Tibial artery (tissue), 4 donors: Measurements from ENCODE around the gene LRPAP1.
A peak's percentile ranks its signal among the peaks of the same experiment; 100 is the strongest.

Source experiments
- DNase-seq, 2 donors: peaks; one replicate each; pipeline ENCODE4 v3.0.0-alpha.2; 2019
- H3K27ac ChIP-seq, 2 donors: fragments of 200-600 bp; sonication (generic) in 1 of 2; 1 replicate in 1 of 2; 2 replicates in 1 of 2; pipeline ENCODE4 v1.5.1; 2018 to 2019; ENCODE audit warnings: mild to moderate bottlenecking in 1 of 2
- H3K27me3 ChIP-seq, 2 donors: fragments of 200-600 bp; sonication (generic) in 1 of 2; one replicate each; pipeline versions ENCODE4 v1.5.1 to v1.6.0; 2016 to 2019
- H3K36me3 ChIP-seq, 3 donors: fragments of 200-600 bp; sonication (generic) in 2 of 3; one replicate each; pipeline ENCODE4 v1.5.1; 2016 to 2019; ENCODE audit warnings: mild to moderate bottlenecking in 2 of 3
- H3K4me1 ChIP-seq, 4 donors: fragments of 200-600 bp; sonication (generic) in 2 of 4; 1 replicate in 3 of 4; 2 replicates in 1 of 4; pipeline ENCODE4 v1.5.1; 2016 to 2019
- H3K4me3 ChIP-seq, 2 donors: fragments of 200-600 bp; sonication (generic) in 1 of 2; 1 replicate in 1 of 2; 2 replicates in 1 of 2; pipeline ENCODE4 v1.5.1; 2018 to 2019; ENCODE audit warnings: mild to moderate bottlenecking in 2 of 2
- H3K9me3 ChIP-seq, 3 donors: fragments of 200-600 bp; sonication (generic) in 1 of 3; one replicate each; pipeline ENCODE4 v1.5.1; 2016 to 2019
- intact Hi-C: fragments of 100-400 bp; cut with DNase I; formaldehyde crosslinking; loops from one replicate; pipeline ENCODE4 v1.15.0; 2023; ENCODE audit warnings: low total_unique reads
- TF ChIP-seq, protein P1 (sequence below), 2 experiments: fragments of 200-600 bp in 1 of 2; fragments of 450-650 bp in 1 of 2; IDR thresholded peaks; one replicate each; pipeline ENCODE4 v1.5.1; 2017 to 2019; ENCODE audit warnings: antibody characterized with exemption in 2 of 2, mild to moderate bottlenecking in 1 of 2, moderate library complexity in 1 of 2

The LRPAP1 gene

DNA sequence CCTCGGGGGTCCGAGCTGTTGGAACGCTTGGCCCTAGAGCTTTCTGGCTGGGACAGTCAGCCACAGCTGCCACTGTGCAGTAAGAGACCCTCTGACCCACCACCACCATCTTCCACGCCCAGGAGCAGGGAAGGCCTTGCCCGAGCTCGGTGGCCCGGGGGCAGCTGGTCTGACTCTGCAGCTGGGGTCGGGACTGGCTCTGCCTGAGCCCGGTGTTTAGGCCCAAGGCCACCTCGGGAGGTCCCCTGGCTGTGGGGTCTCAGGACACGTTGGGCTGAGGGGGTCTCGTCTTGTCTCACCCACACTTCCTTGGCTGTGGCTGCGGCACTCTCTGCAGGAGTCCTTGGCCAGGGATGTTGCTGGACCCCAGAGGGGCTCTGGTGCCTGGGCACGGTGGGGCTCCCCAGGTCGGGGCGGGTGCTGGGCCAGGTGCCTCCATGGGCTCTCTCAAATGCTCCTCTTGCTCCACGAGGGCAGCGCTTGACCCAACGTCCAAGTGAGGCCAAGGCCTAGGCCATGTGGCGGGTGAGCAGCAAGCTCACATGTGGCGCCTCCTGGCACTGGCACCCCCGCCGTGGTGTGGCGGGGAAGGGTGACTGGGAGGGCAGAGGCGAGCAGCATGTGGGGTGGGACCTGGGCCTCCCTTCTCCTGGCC, 46.2 kb downstream of the LRPAP1 start:
- H3K36me3 ChIP-seq = no peaks in the 10 kb centered on the region
- no peak overlapping the region for H3K4me3 ChIP-seq
- no peak for DNase-seq
- H3K27me3 ChIP-seq = peaks cover 0 to 8% of the 10 kb centered on the region in 2 donors
- H3K27ac ChIP-seq = peak overlapping the region in 1 of 2 donors; percentile 87
- no peaks in the 10 kb centered on the region for H3K9me3 ChIP-seq
- intact Hi-C loops = no loop called here
- TF ChIP-seq, protein P1, sequence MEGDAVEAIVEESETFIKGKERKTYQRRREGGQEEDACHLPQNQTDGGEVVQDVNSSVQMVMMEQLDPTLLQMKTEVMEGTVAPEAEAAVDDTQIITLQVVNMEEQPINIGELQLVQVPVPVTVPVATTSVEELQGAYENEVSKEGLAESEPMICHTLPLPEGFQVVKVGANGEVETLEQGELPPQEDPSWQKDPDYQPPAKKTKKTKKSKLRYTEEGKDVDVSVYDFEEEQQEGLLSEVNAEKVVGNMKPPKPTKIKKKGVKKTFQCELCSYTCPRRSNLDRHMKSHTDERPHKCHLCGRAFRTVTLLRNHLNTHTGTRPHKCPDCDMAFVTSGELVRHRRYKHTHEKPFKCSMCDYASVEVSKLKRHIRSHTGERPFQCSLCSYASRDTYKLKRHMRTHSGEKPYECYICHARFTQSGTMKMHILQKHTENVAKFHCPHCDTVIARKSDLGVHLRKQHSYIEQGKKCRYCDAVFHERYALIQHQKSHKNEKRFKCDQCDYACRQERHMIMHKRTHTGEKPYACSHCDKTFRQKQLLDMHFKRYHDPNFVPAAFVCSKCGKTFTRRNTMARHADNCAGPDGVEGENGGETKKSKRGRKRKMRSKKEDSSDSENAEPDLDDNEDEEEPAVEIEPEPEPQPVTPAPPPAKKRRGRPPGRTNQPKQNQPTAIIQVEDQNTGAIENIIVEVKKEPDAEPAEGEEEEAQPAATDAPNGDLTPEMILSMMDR (IDR thresholded peaks at IDR 0.05) = no peak
- H3K4me1 ChIP-seq = peaks cover 0 to 47% (median 24%) of the 10 kb centered on the region in 4 donors

DNA sequence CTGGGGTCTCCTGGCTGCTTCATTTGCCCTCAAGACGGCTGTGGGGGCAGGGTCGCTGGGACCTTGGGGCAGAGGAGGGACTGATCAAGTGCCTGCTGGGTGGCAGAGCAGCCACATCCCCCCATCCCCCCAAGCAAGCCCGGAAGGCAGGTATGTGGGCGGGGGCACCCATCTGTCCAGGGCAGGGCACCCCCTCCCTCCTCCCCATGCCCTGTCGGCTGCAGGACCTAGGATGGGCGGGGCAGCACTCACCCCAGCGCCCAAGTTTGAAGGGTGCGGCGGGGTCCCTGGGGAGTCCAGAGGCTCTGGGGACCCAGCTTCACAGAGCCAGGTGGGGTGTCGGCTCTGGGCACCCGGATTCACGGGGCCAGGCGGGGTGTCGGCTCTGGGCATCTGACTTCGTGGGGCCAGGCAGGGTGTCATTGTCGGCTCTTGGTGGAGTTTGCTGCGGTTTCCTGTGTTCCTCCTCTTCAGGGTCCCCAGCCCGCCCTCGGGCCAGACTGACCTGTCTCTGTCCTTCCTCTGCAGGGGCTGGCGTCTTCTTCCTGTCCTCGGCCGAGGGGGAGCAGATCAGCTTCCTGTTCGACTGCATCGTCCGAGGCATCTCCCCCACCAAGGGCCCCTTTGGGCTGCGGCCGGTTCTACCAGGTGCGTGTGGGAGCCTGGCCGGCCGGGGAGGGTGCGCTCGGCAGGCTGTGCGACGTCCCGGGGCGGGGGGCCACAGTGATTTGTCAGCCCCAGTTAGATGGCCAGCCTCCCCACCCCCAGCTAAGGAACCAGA, 47.0 kb downstream of the LRPAP1 start:
- Histone ChIP-seq H3K4me3 (no peak overlapping the region), H3K27me3 (peaks cover 0 to 8% of the 10 kb centered on the region in 2 donors), H3K36me3 (no peaks in the 10 kb centered on the region), H3K27ac (peak overlapping the region; percentile 55 to 87), H3K4me1 (peaks cover 0 to 55% (median 28%) of the 10 kb centered on the region in 4 donors), H3K9me3 (no peaks in the 10 kb centered on the region)
- intact Hi-C loops = no loop called here
- DNase-seq = no peak
- TF ChIP-seq, protein P1 (IDR thresholded peaks at IDR 0.05) = no peak

DNA sequence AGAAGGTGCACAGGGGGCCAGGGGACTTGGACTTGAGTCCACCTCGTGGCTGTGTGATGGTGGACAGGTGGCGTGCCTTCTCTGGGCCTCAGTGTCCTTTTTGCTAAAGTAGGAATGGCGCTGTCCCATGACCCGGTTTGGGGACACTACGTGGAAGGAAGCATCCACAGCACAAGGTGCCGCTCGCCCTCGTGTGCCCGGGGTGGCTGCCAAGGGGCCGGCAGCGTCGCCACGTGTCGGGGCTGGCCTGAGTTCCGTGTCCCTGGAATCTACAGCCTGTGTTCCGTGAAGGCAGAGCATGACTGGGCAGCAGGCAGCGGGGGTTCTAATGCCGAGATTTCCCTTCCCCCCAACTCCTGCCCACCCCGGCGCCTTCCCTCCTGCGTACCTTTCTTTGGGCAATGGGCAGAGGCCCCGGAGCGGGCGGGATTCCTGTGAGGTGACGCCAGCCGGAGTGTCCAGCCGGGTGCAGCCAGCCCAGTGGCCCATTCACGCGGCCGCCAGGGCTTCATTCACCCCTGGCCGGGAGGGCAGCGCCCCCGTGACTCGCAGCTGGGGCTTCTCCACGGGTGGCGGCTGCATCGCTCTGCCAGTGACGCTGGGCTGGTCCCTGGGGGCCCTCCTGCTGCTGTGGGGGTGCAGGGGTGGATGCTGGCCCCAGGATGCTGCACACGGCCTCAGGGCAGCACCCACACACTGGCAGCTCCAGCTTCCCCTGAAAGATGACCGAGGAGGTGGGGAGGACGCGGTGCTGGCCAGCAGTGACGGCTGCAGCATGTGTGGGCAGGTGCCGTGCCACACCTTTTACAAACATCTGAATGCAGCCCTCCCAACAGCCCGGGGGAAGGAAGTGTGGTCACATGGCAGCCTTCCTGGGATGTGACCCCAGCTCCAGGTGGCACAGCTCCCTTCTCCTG, 47.9 kb downstream of the LRPAP1 start:
- intact Hi-C loops = loop anchor here (5.0 kb wide), 1 partner anchor 77 kb away; no protein-coding TSS in a partner anchor
- no peaks in the 10 kb centered on the region for H3K36me3 ChIP-seq
- peak; percentile 39 to 95 for DNase-seq
- peak overlapping the region; percentile 55 to 87 for H3K27ac ChIP-seq
- no peaks in the 10 kb centered on the region for H3K9me3 ChIP-seq
- TF ChIP-seq, protein P1 (IDR thresholded peaks at IDR 0.05) = no peak
- no peak overlapping the region for H3K4me3 ChIP-seq
- H3K27me3 ChIP-seq = peaks cover 0 to 8% of the 10 kb centered on the region in 2 donors
- peaks cover 0 to 53% (median 29%) of the 10 kb centered on the region in 4 donors for H3K4me1 ChIP-seq

DNA sequence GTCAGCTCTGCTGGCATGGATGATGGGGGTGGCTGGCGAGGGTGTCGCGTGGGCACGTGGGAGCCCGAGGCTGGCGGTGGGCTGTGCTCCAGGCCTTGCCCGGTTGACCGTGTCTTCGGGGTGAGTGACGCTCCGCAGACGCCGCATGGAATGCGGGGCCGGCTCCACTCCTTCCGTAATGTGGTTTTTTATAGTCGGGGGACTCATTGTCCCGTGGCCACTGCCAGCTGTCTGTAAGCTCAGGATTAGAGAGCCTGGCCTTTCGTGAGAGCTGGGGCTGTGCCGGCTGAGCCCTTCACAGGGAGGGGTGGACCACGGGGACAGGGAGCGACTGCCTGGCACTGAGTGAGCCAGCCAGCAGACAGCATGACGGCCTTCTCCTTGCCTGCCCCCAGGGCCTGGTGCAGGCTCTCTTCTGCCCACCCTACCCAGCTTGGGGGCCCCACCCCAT, 48.7 kb downstream of the LRPAP1 start:
- Histone ChIP-seq H3K27ac (peak overlapping the region; percentile 55 to 87), H3K27me3 (peaks cover 0 to 8% of the 10 kb centered on the region in 2 donors), H3K36me3 (no peaks in the 10 kb centered on the region), H3K4me3 (no peak overlapping the region), H3K4me1 (peaks cover 0 to 49% (median 29%) of the 10 kb centered on the region in 4 donors), H3K9me3 (no peaks in the 10 kb centered on the region)
- DNase-seq = peak; percentile 76 to 97
- intact Hi-C loops = loop anchor here (5.0 kb wide), 1 partner anchor 76 kb away; no protein-coding TSS in a partner anchor
- TF ChIP-seq, protein P1 (IDR thresholded peaks at IDR 0.05) = no peak

DNA sequence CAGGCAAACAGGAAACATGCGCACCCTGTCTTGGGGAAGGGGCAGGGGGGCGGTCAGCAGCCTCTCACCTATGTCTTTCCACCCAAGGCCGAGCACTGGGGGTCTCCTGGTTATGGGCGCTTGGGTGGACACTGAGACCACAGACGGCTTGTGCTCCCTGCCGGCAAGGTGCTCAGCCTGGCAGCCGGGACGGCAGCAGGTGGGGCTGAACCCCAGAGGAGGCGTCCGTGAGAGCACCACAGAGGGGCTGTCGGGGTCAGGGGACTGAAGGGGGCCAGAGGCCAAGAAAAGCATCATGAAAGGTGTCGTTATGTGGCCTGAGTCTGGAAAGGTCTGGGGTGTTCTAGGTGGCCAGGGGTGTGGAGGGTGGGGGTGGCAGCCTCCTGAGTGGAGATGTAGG, 49.5 kb downstream of the LRPAP1 start:
- TF ChIP-seq, protein P1 (IDR thresholded peaks at IDR 0.05) = no peak
- Histone ChIP-seq H3K36me3 (no peaks in the 10 kb centered on the region), H3K9me3 (no peaks in the 10 kb centered on the region), H3K4me1 (peaks cover 0 to 49% (median 29%) of the 10 kb centered on the region in 4 donors), H3K27me3 (peaks cover 0 to 8% of the 10 kb centered on the region in 2 donors), H3K27ac (peak overlapping the region; percentile 55 to 87), H3K4me3 (no peak overlapping the region)
- intact Hi-C loops = loop anchor here (5.0 kb wide), 1 partner anchor 75 kb away; no protein-coding TSS in a partner anchor
- no peak for DNase-seq
